Right lobe of liver (tissue), 6 donors: ENCODE measurements around the gene MYO3B. TPM values are rescaled to one million over a fixed set of nuclear protein-coding genes. Genes with fewer than 3 reads are reported as not detected.
"Not testable (repeated sequence)": the region's sequence is repeated elsewhere in the genome, so short reads cannot be mapped to it uniquely, and the experiment has no call there.

Source experiments
- ATAC-seq, 4 donors: fragments of 200-7000 bp; cut with Tn5 transposase; one replicate each; pipeline ENCODE4 v1.9.1; 2020; ENCODE audit warnings: mild to moderate bottlenecking in 4 of 4, moderate library complexity in 4 of 4
- DNase-seq, 3 donors: peaks; one replicate each; pipeline ENCODE4 v3.0.0-alpha.2; 2020
- H3K27ac ChIP-seq, 3 donors: fragments of 200-600 bp; one replicate each; pipeline ENCODE4 v1.8.0; 2022
- H3K27me3 ChIP-seq, 2 donors: fragments of 200-600 bp; one replicate each; pipeline ENCODE4 v1.8.0; 2022
- H3K36me3 ChIP-seq, 4 donors: fragments of 200-600 bp; sonication (generic) in 1 of 4; one replicate each; pipeline versions ENCODE4 v1.5.1 to v1.8.0; 2017 to 2022; ENCODE audit warnings: control low read depth in 1 of 4
- H3K4me1 ChIP-seq, 4 donors: fragments of 200-600 bp; sonication (generic) in 1 of 4; one replicate each; pipeline versions ENCODE4 v1.5.1 to v1.8.0; 2017 to 2022; ENCODE audit warnings: control low read depth in 1 of 4
- H3K4me3 ChIP-seq, 3 donors: fragments of 200-600 bp; one replicate each; pipeline ENCODE4 v1.8.0; 2022
- H3K9me3 ChIP-seq, 4 donors: fragments of 200-600 bp; sonication (generic) in 1 of 4; one replicate each; pipeline versions ENCODE4 v1.5.1 to v1.8.0; 2017 to 2022; ENCODE audit warnings: control low read depth in 1 of 4
- CTCF ChIP-seq, 4 donors: fragments of 200-600 bp in 3 of 4; fragments of 450-650 bp in 1 of 4; IDR thresholded peaks; one replicate each; pipeline versions ENCODE4 v1.5.1 to v1.8.0; 2016 to 2022; ENCODE audit warnings: antibody characterized with exemption in 4 of 4, mild to moderate bottlenecking in 2 of 4
- POLR2A ChIP-seq: fragments of 450-650 bp; IDR thresholded peaks from one replicate; pipeline ENCODE4 v1.6.1; 2017; ENCODE audit warnings: antibody characterized with exemption, mild to moderate bottlenecking
- WGBS: methylation state at CpG from one replicate; pipeline ENCODE4 v1.1.6; 2018; ENCODE audit warnings: low coverage, low lambda C conversion rate; ENCODE audit not compliant: insufficient coverage; ENCODE audit errors: missing lambda C conversion rate; 5-methylcytosine and 5-hydroxymethylcytosine counted together
- intact Hi-C, 2 donors: fragments of 100-400 bp; cut with DNase I; formaldehyde crosslinking; loops; one replicate each; pipeline versions ENCODE4 v1.11.2 to v1.14.1; 2022
- total RNA-seq, 6 experiments: library from RNA; depleted of rRNA in 2 of 6; stranded (reverse); fragments of >200 nt in 2 of 6; fragmentation: NEBNext Ultra II Directional in 3 of 6; extraction: Animal tissue kit (Norgen Biotek cat#: 25700) in 3 of 6; gene quantifications; one replicate each; pipeline versions ENCODE4 v1.1.0 to v1.2.4, GENCODE V29; 2016 to 2023
- donor health status: DM: no; HTN: yes; CAD: no.
- donor health status: DM: no; HTN: no; CAD: no.
- donor health status: DM: no; HTN: no; CAD: no.
- donor health status: DM: no; HTN: yes; CAD: no.
- donor health status: DM: no; HTN: yes; CAD: no.

MYO3B gene
- total RNA-seq, 6 experiments from 2014 or later = 0.18 to 0.25 TPM; not detected in 4

GRCh38 chr2:170423919-170424318, 246.0 kb downstream of the MYO3B start:
- WGBS = 82% methylated on average over 2 of the region's 2 CpGs
- Histone ChIP-seq H3K9me3 (no peaks in the 10 kb centered on the region), H3K27ac (no peak overlapping the region), H3K36me3 (no peaks in the 10 kb centered on the region), H3K4me3 (no peak overlapping the region), H3K4me1 (peaks cover 0 to 11% (median 0%) of the 10 kb centered on the region in 4 donors), H3K27me3 (no peaks in the 10 kb centered on the region)
- DNase-seq (no peak), ATAC-seq (no peak)
- TF ChIP-seq CTCF (IDR thresholded peaks at IDR 0.05) (no peak), POLR2A (no peak)
- intact Hi-C loops = no loop called here

- no peaks in the 10 kb centered on the region for H3K27me3 ChIP-seq
- TF ChIP-seq POLR2A = no peak
- TF ChIP-seq CTCF (IDR thresholded peaks at IDR 0.05) = no peak
- no peak for DNase-seq
- peak overlapping the region in 1 of 3 donors; percentile 5 for H3K27ac ChIP-seq
- WGBS = 23% methylated on average over 2 of the region's 2 CpGs
- H3K4me1 ChIP-seq = peaks cover 0 to 11% (median 0%) of the 10 kb centered on the region in 4 donors
- H3K9me3 ChIP-seq = no peaks in the 10 kb centered on the region
- peak; percentile 76 to 95 (median 92) for ATAC-seq
- no peak overlapping the region for H3K4me3 ChIP-seq
- no peaks in the 10 kb centered on the region for H3K36me3 ChIP-seq
- intact Hi-C loops = no loop called here
Observed at GRCh38 chr2:170425281-170425751, 247.4 kb downstream of the MYO3B start.

- intact Hi-C loops = no loop called here
- no peak overlapping the region for H3K27ac ChIP-seq
- H3K4me3 ChIP-seq = no peak overlapping the region
- WGBS = 91% methylated on average over 2 of the region's 2 CpGs
- no peaks in the 10 kb centered on the region for H3K36me3 ChIP-seq
- peaks cover 0 to 11% (median 0%) of the 10 kb centered on the region in 4 donors for H3K4me1 ChIP-seq
- TF ChIP-seq POLR2A (no peak), CTCF (IDR thresholded peaks at IDR 0.05) (no peak)
- ATAC-seq (no peak), DNase-seq (no peak)
- H3K9me3 ChIP-seq = no peaks in the 10 kb centered on the region
- H3K27me3 ChIP-seq = no peaks in the 10 kb centered on the region
Observed at GRCh38 chr2:170428868-170429267, 250.9 kb downstream of the MYO3B start.

- H3K9me3 ChIP-seq = no peaks in the 10 kb centered on the region
- H3K4me3 ChIP-seq = no peak overlapping the region
- no peaks in the 10 kb centered on the region for H3K36me3 ChIP-seq
- ATAC-seq (no peak), DNase-seq (no peak)
- H3K27me3 ChIP-seq = no peaks in the 10 kb centered on the region
- intact Hi-C loops = no loop called here
- TF ChIP-seq POLR2A = no peak
- TF ChIP-seq CTCF (IDR thresholded peaks at IDR 0.05) = no peak
- no peak overlapping the region for H3K27ac ChIP-seq
- no peaks in the 10 kb centered on the region for H3K4me1 ChIP-seq
- 91% methylated on average over 4 of the region's 4 CpGs for WGBS
Observed at GRCh38 chr2:170432823-170433222, 254.9 kb downstream of the MYO3B start.

GRCh38 chr2:170433448-170433847, 255.5 kb downstream of the MYO3B start:
- no peaks in the 10 kb centered on the region for H3K27me3 ChIP-seq
- DNase-seq (no peak), ATAC-seq (no peak)
- no peak overlapping the region for H3K27ac ChIP-seq
- WGBS = 100% methylated on average over 2 of the region's 2 CpGs
- intact Hi-C loops = no loop called here
- TF ChIP-seq CTCF (IDR thresholded peaks at IDR 0.05) (no peak), POLR2A (no peak)
- H3K4me1 ChIP-seq = no peaks in the 10 kb centered on the region
- no peaks in the 10 kb centered on the region for H3K36me3 ChIP-seq
- H3K4me3 ChIP-seq = no peak overlapping the region
- H3K9me3 ChIP-seq = no peaks in the 10 kb centered on the region

GRCh38 chr2:170434396-170434795, 256.4 kb downstream of the MYO3B start:
- ATAC-seq, intact Hi-C loops, H3K27me3 ChIP-seq, H3K4me1 ChIP-seq, H3K36me3 ChIP-seq, DNase-seq, H3K4me3 ChIP-seq, H3K9me3 ChIP-seq, H3K27ac ChIP-seq: not testable (repeated sequence)
- WGBS = 85% methylated on average over 5 of the region's 5 CpGs
